Upper lobe of left lung (tissue), 6 donors: ENCODE results near the gene PTPRJ. TPM values are rescaled to one million over a fixed set of nuclear protein-coding genes. Genes with fewer than 3 reads are reported as not detected.

ENCODE experiments used
- ATAC-seq, 2 donors: fragments of 200-7000 bp; cut with Tn5 transposase; one replicate each; pipeline ENCODE4 v1.9.1; 2022; ENCODE audit warnings: mild to moderate bottlenecking in 2 of 2, moderate library complexity in 2 of 2; ENCODE audit not compliant: low FRiP score in 2 of 2
- DNase-seq, 2 donors: peaks; one replicate each; pipeline ENCODE4 v3.0.0-alpha.2; 2019 to 2020
- H3K27ac ChIP-seq, 4 donors: fragments of 200-600 bp; sonication (generic); one replicate each; pipeline ENCODE4 v1.5.1; 2016 to 2019
- H3K27me3 ChIP-seq, 4 donors: fragments of 200-600 bp; sonication (generic); one replicate each; pipeline ENCODE4 v1.5.1; 2017 to 2019
- H3K36me3 ChIP-seq, 4 donors: fragments of 200-600 bp; sonication (generic); one replicate each; pipeline ENCODE4 v1.5.1; 2016 to 2019
- H3K4me1 ChIP-seq, 4 donors: fragments of 200-600 bp; sonication (generic); one replicate each; pipeline ENCODE4 v1.5.1; 2018 to 2019
- H3K4me3 ChIP-seq, 4 donors: fragments of 200-600 bp; sonication (generic); one replicate each; pipeline ENCODE4 v1.5.1; 2017 to 2019; ENCODE audit warnings: mild to moderate bottlenecking in 2 of 4, moderate library complexity in 1 of 4
- H3K9me3 ChIP-seq, 4 donors: fragments of 200-600 bp; sonication (generic); one replicate each; pipeline ENCODE4 v1.5.1; 2018 to 2019
- CTCF ChIP-seq, 6 experiments: fragments of 450-650 bp in 4 of 6; fragments of 200-600 bp in 2 of 6; sonication (generic) in 2 of 6; IDR thresholded peaks; one replicate each; pipeline ENCODE4 v1.5.1; 2016 to 2019; ENCODE audit warnings: antibody characterized with exemption in 6 of 6
- EP300 ChIP-seq, 4 donors: sonication (generic); formaldehyde crosslinking; IDR thresholded peaks; one replicate each; pipeline ENCODE4 v1.5.1; 2017; ENCODE audit warnings: antibody characterized with exemption in 4 of 4, control low read depth in 2 of 4
- POLR2A ChIP-seq, 4 donors: fragments of 450-650 bp; IDR thresholded peaks; one replicate each; pipeline ENCODE4 v1.5.1; 2016 to 2017; ENCODE audit warnings: antibody characterized with exemption in 4 of 4, mild to moderate bottlenecking in 2 of 4
- POLR2AphosphoS5 ChIP-seq, 2 donors: sonication (generic); formaldehyde crosslinking; IDR thresholded peaks; one replicate each; pipeline ENCODE4 v1.5.1; 2017; ENCODE audit warnings: antibody characterized with exemption in 2 of 2
- WGBS, 2 donors: methylation state at CpG; one replicate each; pipeline ENCODE4 v1.1.5; 2017 to 2018; 5-methylcytosine and 5-hydroxymethylcytosine counted together
- total RNA-seq, 6 donors: library from RNA; depleted of rRNA in 4 of 6; stranded (reverse); fragments of >200 nt in 4 of 6; gene quantifications; one replicate each; pipeline versions ENCODE4 v1.1.0 to v1.2.1, GENCODE V29; 2016 to 2021
- donor health status: DM: no; HTN: no; CAD: no; lungs with moderate emphysema.
- donor health status: DM: no; HTN: yes; CAD: no; lungs with severe emphysema.

The PTPRJ gene
- total RNA-seq, 6 donors from 2014 or later, result 17.9 to 50.4 (median 32.9) TPM

- H3K27ac ChIP-seq, result peak overlapping the region; percentile 71 to 78 (median 74)
Observed at GRCh38 chr11:47991894-47992293, 11.5 kb downstream of the PTPRJ start.

GRCh38 chr11:47992959-47993820 lies 12.8 kb downstream of the PTPRJ start:
- 74 to 85% methylated on average over 8 to 11 of the region's 11 CpGs for WGBS, 2 donors
- Histone ChIP-seq H3K4me3 (no peak overlapping the region), H3K27me3 (no peaks in the 10 kb centered on the region), H3K36me3 (no peaks in the 10 kb centered on the region), H3K27ac (peak overlapping the region in 2 of 4 donors; percentile 19 to 71), H3K4me1 (peaks cover 22 to 36% (median 29%) of the 10 kb centered on the region in 4 donors), H3K9me3 (no peaks in the 10 kb centered on the region)
- TF ChIP-seq EP300 (IDR thresholded peaks at IDR 0.05), result no peak
- no peak for TF ChIP-seq CTCF (IDR thresholded peaks at IDR 0.05)
- no peak for TF ChIP-seq POLR2A (IDR thresholded peaks at IDR 0.05)
- TF ChIP-seq POLR2AphosphoS5 (IDR thresholded peaks at IDR 0.05), result no peak
- ATAC-seq (peak in 1 of 2 donors; percentile 62), DNase-seq (peak in 1 of 2 donors; percentile 69)

More at GRCh38 chr11:47991894-47992293, 11.5 kb downstream of the PTPRJ start:
- Histone ChIP-seq H3K9me3 (no peaks in the 10 kb centered on the region), H3K4me3 (no peak overlapping the region), H3K27me3 (no peaks in the 10 kb centered on the region), H3K36me3 (no peaks in the 10 kb centered on the region), H3K4me1 (peaks cover 22 to 40% (median 34%) of the 10 kb centered on the region in 4 donors)
- 93% methylated on average over 6 of the region's 6 CpGs for WGBS, 2 donors
- TF ChIP-seq POLR2A (IDR thresholded peaks at IDR 0.05), result no peak
- no peak for TF ChIP-seq EP300 (IDR thresholded peaks at IDR 0.05)
- no peak for TF ChIP-seq CTCF (IDR thresholded peaks at IDR 0.05)
- TF ChIP-seq POLR2AphosphoS5 (IDR thresholded peaks at IDR 0.05), result no peak
- ATAC-seq (no peak), DNase-seq (no peak)

- Histone ChIP-seq H3K27me3 (no peaks in the 10 kb centered on the region), H3K27ac (no peak overlapping the region), H3K9me3 (no peaks in the 10 kb centered on the region), H3K4me3 (no peak overlapping the region), H3K36me3 (no peaks in the 10 kb centered on the region), H3K4me1 (peaks cover 19 to 41% (median 28%) of the 10 kb centered on the region in 4 donors)
- 94 to 100% methylated on average over 4 of the region's 4 CpGs for WGBS, 2 donors
- DNase-seq (no peak), ATAC-seq (no peak)
- no peak for TF ChIP-seq CTCF (IDR thresholded peaks at IDR 0.05)
- no peak for TF ChIP-seq POLR2A (IDR thresholded peaks at IDR 0.05)
- no peak for TF ChIP-seq EP300 (IDR thresholded peaks at IDR 0.05)
- TF ChIP-seq POLR2AphosphoS5 (IDR thresholded peaks at IDR 0.05), result no peak
Observed at GRCh38 chr11:47994417-47994816, 14.1 kb downstream of the PTPRJ start.

GRCh38 chr11:47995360-47995769 lies 15.0 kb downstream of the PTPRJ start:
- H3K36me3 ChIP-seq, result no peaks in the 10 kb centered on the region
- TF ChIP-seq EP300 (IDR thresholded peaks at IDR 0.05), result no peak
- H3K27ac ChIP-seq, result no peak overlapping the region
- 85 to 90% methylated on average over 4 of the region's 4 CpGs for WGBS, 2 donors
- DNase-seq (no peak), ATAC-seq (no peak)
- no peak overlapping the region for H3K4me3 ChIP-seq
- H3K9me3 ChIP-seq, result no peaks in the 10 kb centered on the region
- no peaks in the 10 kb centered on the region for H3K27me3 ChIP-seq
- H3K4me1 ChIP-seq, result peaks cover 10 to 34% (median 20%) of the 10 kb centered on the region in 4 donors

GRCh38 chr11:47997063-47998053 lies 17.0 kb downstream of the PTPRJ start:
- DNase-seq, result no peak

More at GRCh38 chr11:47997063-47998053, 17.0 kb downstream of the PTPRJ start:
- Histone ChIP-seq H3K36me3 (no peaks in the 10 kb centered on the region), H3K9me3 (no peaks in the 10 kb centered on the region), H3K27me3 (no peaks in the 10 kb centered on the region), H3K4me3 (no peak overlapping the region), H3K4me1 (peaks cover 7 to 26% (median 18%) of the 10 kb centered on the region in 4 donors), H3K27ac (no peak overlapping the region)
- no peak for TF ChIP-seq POLR2AphosphoS5 (IDR thresholded peaks at IDR 0.05)
- no peak for TF ChIP-seq POLR2A (IDR thresholded peaks at IDR 0.05)
- TF ChIP-seq CTCF (IDR thresholded peaks at IDR 0.05), result no peak
- TF ChIP-seq EP300 (IDR thresholded peaks at IDR 0.05), result no peak
- WGBS, 2 donors, result 88 to 91% methylated on average over 15 of the region's 15 CpGs
- no peak for ATAC-seq
